ENCODE results near the gene ALOX5. TPM values are rescaled to one million over a fixed set of nuclear protein-coding genes. Genes with fewer than 3 reads are reported as not detected.

ALOX5 gene
- total RNA-seq, 4 donors from 2014 or later, result 13.7 to 46.4 (median 17.9) TPM

DNA sequence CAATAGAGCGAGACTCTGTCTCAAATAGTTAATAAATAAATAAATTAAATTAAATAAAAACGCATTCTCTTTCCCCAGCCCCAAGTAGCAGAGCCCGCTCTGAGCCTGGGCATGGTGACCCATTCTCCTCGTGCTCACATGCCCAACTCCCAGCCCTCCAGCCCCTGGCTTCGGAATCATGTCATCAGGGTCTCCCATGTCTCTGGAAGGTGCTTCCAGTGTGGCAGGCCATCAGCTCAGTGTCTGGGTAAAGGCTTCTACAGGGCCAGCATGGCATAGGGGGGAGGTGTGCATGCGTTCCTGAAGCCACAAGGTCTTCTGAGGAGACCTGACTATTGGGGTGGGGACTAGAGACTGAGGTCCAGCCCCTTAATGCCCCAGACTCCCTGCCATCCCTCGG, 72.8 kb downstream of the ALOX5 start:
- Histone ChIP-seq H3K27ac (no peak overlapping the region), H3K27me3 (peaks cover 8% of the 10 kb centered on the region), H3K4me3 (no peak overlapping the region), H3K36me3 (no peaks in the 10 kb centered on the region), H3K9me3 (no peaks in the 10 kb centered on the region), H3K4me1 (no peaks in the 10 kb centered on the region)
- ATAC-seq, result no peak
- TF ChIP-seq CTCF (IDR thresholded peaks at IDR 0.05) (no peak), POLR2AphosphoS5 (IDR thresholded peaks at IDR 0.05) (no peak), POLR2A (IDR thresholded peaks at IDR 0.05) (no peak), EP300 (IDR thresholded peaks at IDR 0.05) (no peak)
- whole genome bisulfite sequencing, 2 donors (ENCODE audit: low coverage in 1 of 2), result 86 to 91% methylated on average over 1 to 5 of the region's 7 CpGs

- TF ChIP-seq POLR2AphosphoS5 (IDR thresholded peaks at IDR 0.05), result no peak
- no peak for TF ChIP-seq EP300 (IDR thresholded peaks at IDR 0.05)
- TF ChIP-seq CTCF (IDR thresholded peaks at IDR 0.05), result no peak
- TF ChIP-seq POLR2A (IDR thresholded peaks at IDR 0.05), result no peak
Observed at GRCh38 chr10:45447416-45447815, 73.4 kb downstream of the ALOX5 start.

DNA sequence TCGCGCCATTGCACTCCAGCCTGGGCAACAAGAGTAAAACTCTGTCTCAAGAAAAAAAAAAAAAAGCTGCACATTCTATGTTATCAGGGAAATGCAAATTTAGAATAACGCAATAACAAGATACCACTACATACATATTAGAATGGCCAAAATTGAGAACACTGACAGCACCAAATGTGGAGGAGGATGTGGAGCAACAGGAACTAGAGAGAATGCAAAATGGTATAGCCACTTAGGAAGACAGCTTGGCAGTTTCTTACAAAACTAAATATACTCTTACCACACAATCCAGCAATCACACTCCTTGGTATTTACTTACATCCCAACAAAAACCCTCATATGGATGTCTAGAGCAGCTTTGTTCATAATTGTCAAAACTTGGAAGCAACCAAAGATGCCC, 76.8 kb downstream of the ALOX5 start:
- Histone ChIP-seq H3K36me3 (peaks cover 0 to 23% of the 10 kb centered on the region in 2 donors), H3K9me3 (no peaks in the 10 kb centered on the region), H3K4me3 (no peak overlapping the region), H3K27me3 (no peaks in the 10 kb centered on the region), H3K27ac (no peak overlapping the region), H3K4me1 (peaks cover 0 to 5% (median 0%) of the 10 kb centered on the region in 3 donors)
- TF ChIP-seq EP300 (IDR thresholded peaks at IDR 0.05) (no peak), POLR2AphosphoS5 (IDR thresholded peaks at IDR 0.05) (no peak), CTCF (IDR thresholded peaks at IDR 0.05) (no peak), POLR2A (IDR thresholded peaks at IDR 0.05) (no peak)
- WGBS, 2 donors (ENCODE audit: low coverage in 1 of 2), result 83 to 97% methylated on average over 1 to 3 of the region's 3 CpGs
- no peak for ATAC-seq

More at GRCh38 chr10:45447416-45447815, 73.4 kb downstream of the ALOX5 start:
- H3K4me3 ChIP-seq, result no peak overlapping the region
- H3K27me3 ChIP-seq, result peaks cover 5% of the 10 kb centered on the region
- H3K27ac ChIP-seq, result no peak overlapping the region
- no peaks in the 10 kb centered on the region for H3K36me3 ChIP-seq
- WGBS, 2 donors (ENCODE audit: low coverage in 1 of 2), result 33% methylated on average over 2 of the region's 2 CpGs; no CpG with 5 or more reads in 1 of the 2 donors
- H3K4me1 ChIP-seq, result no peaks in the 10 kb centered on the region
- no peak for ATAC-seq
- no peaks in the 10 kb centered on the region for H3K9me3 ChIP-seq

DNA sequence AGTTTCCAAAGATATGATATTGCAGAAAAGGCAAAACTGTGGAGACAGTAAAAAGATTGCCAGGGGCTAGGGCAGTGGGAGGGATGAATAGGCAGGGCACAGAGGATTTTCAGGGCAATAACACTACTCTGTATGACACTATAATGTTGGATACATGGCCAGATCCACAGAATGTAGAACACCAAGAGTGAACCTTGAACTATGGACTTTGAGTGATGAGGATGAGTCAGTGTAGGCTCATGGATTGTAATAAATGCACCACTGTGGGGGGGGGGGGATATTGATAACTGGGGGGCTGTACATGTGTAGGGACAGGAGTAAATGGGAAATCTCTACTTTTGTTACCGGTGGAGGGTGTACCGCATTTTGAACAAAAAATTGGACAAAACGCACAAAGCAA, 77.4 kb downstream of the ALOX5 start:
- no peak for ATAC-seq
- H3K27ac ChIP-seq, result no peak overlapping the region
- no peaks in the 10 kb centered on the region for H3K9me3 ChIP-seq
- 96 to 98% methylated on average over 3 of the region's 3 CpGs for WGBS, 2 donors (ENCODE audit: low coverage in 1 of 2)
- no peaks in the 10 kb centered on the region for H3K27me3 ChIP-seq
- H3K4me1 ChIP-seq, result peaks cover 0 to 5% (median 0%) of the 10 kb centered on the region in 3 donors
- H3K4me3 ChIP-seq, result no peak overlapping the region
- H3K36me3 ChIP-seq, result peaks cover 0 to 28% of the 10 kb centered on the region in 2 donors
- TF ChIP-seq POLR2AphosphoS5 (IDR thresholded peaks at IDR 0.05) (no peak), CTCF (IDR thresholded peaks at IDR 0.05) (no peak), POLR2A (IDR thresholded peaks at IDR 0.05) (no peak), EP300 (IDR thresholded peaks at IDR 0.05) (no peak)

DNA sequence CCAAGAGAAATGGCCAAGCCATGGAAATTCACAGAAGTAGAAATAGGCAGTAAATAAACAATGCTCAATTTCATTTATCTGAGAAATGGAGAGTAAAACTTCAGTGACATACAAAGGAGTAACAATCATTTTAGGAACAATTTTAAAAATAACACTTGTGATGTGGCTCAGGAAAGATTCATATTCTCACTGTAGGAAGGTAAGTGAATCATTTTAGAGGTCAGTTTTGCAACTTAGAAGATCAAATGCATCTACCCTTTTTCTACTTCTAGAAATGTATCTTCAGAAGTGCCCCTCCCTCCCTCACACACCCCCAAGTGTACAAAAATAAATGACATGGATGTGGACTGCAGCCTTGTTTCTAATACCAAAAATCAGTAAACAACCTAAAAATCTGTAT, 78.3 kb downstream of the ALOX5 start:
- Histone ChIP-seq H3K4me1 (peaks cover 0 to 5% (median 0%) of the 10 kb centered on the region in 3 donors), H3K27ac (no peak overlapping the region), H3K4me3 (no peak overlapping the region), H3K9me3 (no peaks in the 10 kb centered on the region), H3K36me3 (peaks cover 0 to 37% of the 10 kb centered on the region in 2 donors), H3K27me3 (no peaks in the 10 kb centered on the region)
- no peak for TF ChIP-seq POLR2AphosphoS5 (IDR thresholded peaks at IDR 0.05)
- no peak for TF ChIP-seq EP300 (IDR thresholded peaks at IDR 0.05)
- no peak for TF ChIP-seq CTCF (IDR thresholded peaks at IDR 0.05)
- TF ChIP-seq POLR2A (IDR thresholded peaks at IDR 0.05), result no peak
- no peak for ATAC-seq
